H9 (cell line): ENCODE measurements around the gene CWH43. TPM values are rescaled to one million over a fixed set of nuclear protein-coding genes. Genes with fewer than 3 reads are reported as not detected.
"Not testable (repeated sequence)": the region's sequence is repeated elsewhere in the genome, so short reads cannot be mapped to it uniquely, and the experiment has no call there.

ENCODE experiments used
- DNase-seq: peaks from one replicate; pipeline ENCODE4 v3.0.0-alpha.2; 2017
- H2AFZ ChIP-seq: one replicate; pipeline ENCODE4 v1.6.1; 2013; ENCODE audit warnings: mild to moderate bottlenecking, low read length, control low read depth, moderate library complexity
- H2AK5ac ChIP-seq: 2 replicates; pipeline ENCODE4 v1.6.1; 2013; ENCODE audit warnings: low read length, control low read depth, mixed read lengths; ENCODE audit not compliant: insufficient read length
- H2BK120ac ChIP-seq: one replicate; pipeline ENCODE4 v1.6.1; 2013; ENCODE audit warnings: low read depth, mild to moderate bottlenecking, low read length, control low read depth, inconsistent platforms; ENCODE audit not compliant: poor library complexity, severe bottlenecking
- H2BK12ac ChIP-seq: 2 replicates; pipeline ENCODE4 v1.6.1; 2013; ENCODE audit warnings: low read length, control low read depth, mixed read lengths, low read depth; ENCODE audit not compliant: insufficient read length
- H2BK15ac ChIP-seq: 2 replicates; pipeline ENCODE4 v1.6.1; 2013; ENCODE audit warnings: low read depth, low read length, control low read depth
- H2BK20ac ChIP-seq: one replicate; pipeline ENCODE4 v1.6.1; 2013; ENCODE audit warnings: low read depth, mild to moderate bottlenecking, low read length, control low read depth, inconsistent platforms; ENCODE audit not compliant: poor library complexity, severe bottlenecking
- H2BK5ac ChIP-seq: 2 replicates; pipeline ENCODE4 v1.6.1; 2013; ENCODE audit warnings: low read length, control low read depth, mixed read lengths; ENCODE audit not compliant: insufficient read length
- H3K14ac ChIP-seq: 2 replicates; pipeline ENCODE4 v1.6.1; 2013; ENCODE audit warnings: low read length, control low read depth; ENCODE audit not compliant: insufficient read depth
- H3K18ac ChIP-seq: 2 replicates; pipeline ENCODE4 v1.6.1; 2013; ENCODE audit warnings: low read depth, mild to moderate bottlenecking, mixed read lengths, low read length, control low read depth; ENCODE audit not compliant: insufficient read length
- H3K23ac ChIP-seq: 2 replicates; pipeline ENCODE4 v1.6.1; 2013; ENCODE audit warnings: low read length, control low read depth, mixed read lengths, low read depth; ENCODE audit not compliant: insufficient read length
- H3K23me2 ChIP-seq: 2 replicates; pipeline ENCODE4 v1.6.1; 2013; ENCODE audit warnings: low read depth, mild to moderate bottlenecking, mixed read lengths, low read length, control low read depth; ENCODE audit not compliant: insufficient read length, poor library complexity, severe bottlenecking
- H3K27ac ChIP-seq: 2 replicates; pipeline ENCODE4 v1.5.1; 2013; ENCODE audit warnings: low read length, control low read depth, mixed read lengths, low read depth; ENCODE audit not compliant: insufficient read length
- H3K27me3 ChIP-seq: 2 replicates; pipeline ENCODE4 v1.6.1; 2013; ENCODE audit warnings: low read length, control low read depth, inconsistent platforms; ENCODE audit not compliant: insufficient read depth
- H3K4ac ChIP-seq: 2 replicates; pipeline ENCODE4 v1.6.1; 2013; ENCODE audit warnings: low read depth, mild to moderate bottlenecking, control low read depth, inconsistent platforms, low read length, moderate library complexity
- H3K4me1 ChIP-seq: 2 replicates; pipeline ENCODE4 v1.6.1; 2013; ENCODE audit warnings: low read length, control low read depth, inconsistent platforms; ENCODE audit not compliant: insufficient read depth
- H3K4me2 ChIP-seq: 2 replicates; pipeline ENCODE4 v1.6.1; 2013; ENCODE audit warnings: low read length, control low read depth, mixed read lengths; ENCODE audit not compliant: insufficient read length, insufficient read depth
- H3K56ac ChIP-seq: 2 replicates; pipeline ENCODE4 v1.6.1; 2013; ENCODE audit warnings: low read depth, mild to moderate bottlenecking, mixed read lengths, low read length, control low read depth; ENCODE audit not compliant: insufficient read length
- H3K79me1 ChIP-seq: 2 replicates; pipeline ENCODE4 v1.6.1; 2013; ENCODE audit warnings: low read depth, mild to moderate bottlenecking, moderate library complexity, low read length, control low read depth, inconsistent platforms; ENCODE audit not compliant: insufficient read depth, poor library complexity, severe bottlenecking
- H3K79me2 ChIP-seq: 2 replicates; pipeline ENCODE4 v1.6.1; 2013; ENCODE audit warnings: low read length, control low read depth, inconsistent platforms; ENCODE audit not compliant: insufficient read depth
- H3K9ac ChIP-seq: 2 replicates; pipeline ENCODE4 v1.6.1; 2013; ENCODE audit warnings: low read length, control low read depth, mixed read lengths; ENCODE audit not compliant: insufficient read length; ENCODE audit errors: extremely low read depth
- H3K9me3 ChIP-seq: one replicate; pipeline ENCODE4 v1.6.1; 2013; ENCODE audit warnings: low read depth, low read length, inconsistent platforms; ENCODE audit not compliant: control insufficient read depth
- H3T11ph ChIP-seq: one replicate; pipeline ENCODE4 v1.6.1; 2013; ENCODE audit warnings: mild to moderate bottlenecking, low read length, control low read depth, inconsistent platforms
- H4K20me1 ChIP-seq: one replicate; pipeline ENCODE4 v1.6.1; 2013; ENCODE audit not compliant: control insufficient read depth, insufficient read length, insufficient read depth
- H4K5ac ChIP-seq: 2 replicates; pipeline ENCODE4 v1.6.1; 2013; ENCODE audit warnings: low read depth, mild to moderate bottlenecking, mixed read lengths, low read length, control low read depth; ENCODE audit not compliant: insufficient read length
- H4K8ac ChIP-seq: replicated peaks from 2 replicates; pipeline ENCODE4 v1.6.1; 2013; ENCODE audit warnings: low read length, control low read depth, mixed read lengths, low read depth; ENCODE audit not compliant: insufficient read length
- H4K91ac ChIP-seq: 2 replicates; pipeline ENCODE4 v1.6.1; 2013; ENCODE audit warnings: low read depth, mild to moderate bottlenecking, moderate library complexity, mixed read lengths, low read length, control low read depth; ENCODE audit not compliant: insufficient read length
- H3K27ac Mint-ChIP-seq, 3 experiments: 2 replicates in 2 of 3; 3 replicates in 1 of 3; pipeline ENCODE4 v1.8.0; 2020 to 2021; ENCODE audit warnings: mixed read lengths in 3 of 3, mild to moderate bottlenecking in 1 of 3, moderate library complexity in 1 of 3
- H3K27me3 Mint-ChIP-seq: 2 replicates; pipeline ENCODE4 v1.8.0; 2021; ENCODE audit warnings: low read depth, mild to moderate bottlenecking, moderate library complexity, mixed read lengths
- H3K36me3 Mint-ChIP-seq, 3 experiments: 2 replicates in 2 of 3; 3 replicates in 1 of 3; pipeline ENCODE4 v1.8.0; 2020 to 2021; ENCODE audit warnings: low read depth in 3 of 3, mixed read lengths in 3 of 3; ENCODE audit not compliant: insufficient read depth in 1 of 3
- H3K4me1 Mint-ChIP-seq, 2 experiments: 2 replicates each; pipeline ENCODE4 v1.8.0; 2020; ENCODE audit warnings: mixed read lengths in 2 of 2
- H3K4me3 Mint-ChIP-seq, 2 experiments: 2 replicates in 1 of 2; 3 replicates in 1 of 2; pipeline ENCODE4 v1.8.0; 2020 to 2021; ENCODE audit warnings: mild to moderate bottlenecking in 2 of 2, mixed read lengths in 2 of 2, moderate library complexity in 1 of 2
- H3K9me3 Mint-ChIP-seq, 2 experiments: 2 replicates in 1 of 2; 3 replicates in 1 of 2; pipeline ENCODE4 v1.8.0; 2020; ENCODE audit warnings: mild to moderate bottlenecking in 2 of 2, mixed read lengths in 2 of 2, moderate library complexity in 1 of 2
- CTCF ChIP-seq: fragments of 200-600 bp; sonication (generic); conservative IDR thresholded peaks from 3 replicates; pipeline ENCODE4 v1.8.0; 2021; ENCODE audit warnings: antibody characterized with exemption, mild to moderate bottlenecking
- WGBS: extraction: QIAGEN DNeasy Blood & Tissue Kit; methylation state at CpG from one replicate; pipeline ENCODE4 v1.1.7; 2013; ENCODE audit warnings: missing lambda C conversion rate, low lambda C conversion rate, mixed read lengths; ENCODE audit not compliant: insufficient read length; ENCODE audit errors: extremely low coverage; 5-methylcytosine and 5-hydroxymethylcytosine counted together
- total RNA-seq: library from RNA; stranded (reverse); gene quantifications from 2 replicates; pipeline ENCODE4 v1.2.1, GENCODE V29; 2021

The CWH43 gene
- total RNA-seq, 1 experiment from 2014 or later = not detected

GRCh38 chr4:48954314-48954713, 31.8 kb upstream of the CWH43 start:
- H3K36me3 Mint-ChIP-seq = peaks cover 0 to 5% (median 3%) of the 10 kb centered on the region in 3 experiments; a peak in 4 of 7 replicates
- no CpG with 5 or more reads among the region's 2 CpGs for WGBS
- Histone ChIP-seq H4K91ac (no peak overlapping the region), H3K4ac (no peak overlapping the region), H3K27ac (peak overlapping the region; percentile 28), H3K56ac (no peak overlapping the region), H2AFZ (no peak overlapping the region), H3K4me1 (no peaks in the 10 kb centered on the region; the same call in 1 of the 2 replicates), H3K27me3 (no peaks in the 10 kb centered on the region), H3K79me1 (no peaks in the 10 kb centered on the region), H4K5ac (no peak overlapping the region), H4K20me1 (no peaks in the 10 kb centered on the region), H2BK12ac (no peak overlapping the region), H3K18ac (no peak overlapping the region), H3K14ac (no peak overlapping the region), H3K9me3 (no peaks in the 10 kb centered on the region), H2BK20ac (no peak overlapping the region), H4K8ac (no peak overlapping the region), H3K4me2 (peak overlapping the region; percentile 13), H3K23me2 (no peaks in the 10 kb centered on the region), H2BK120ac (no peak overlapping the region), H2AK5ac (no peak overlapping the region), H3T11ph (no peak overlapping the region), H2BK5ac (no peak overlapping the region), H3K23ac (no peak overlapping the region), H2BK15ac (no peak overlapping the region), H3K9ac (no peak overlapping the region), H3K79me2 (no peaks in the 10 kb centered on the region)
- TF ChIP-seq CTCF = no peak
- no peak for DNase-seq
- peaks cover 4 to 7% of the 10 kb centered on the region in 2 experiments; a peak in 4 of 5 replicates for H3K9me3 Mint-ChIP-seq
- H3K4me1 Mint-ChIP-seq = peaks cover 15 to 17% of the 10 kb centered on the region in 2 experiments
- H3K4me3 Mint-ChIP-seq = peak overlapping the region in 1 of 2 experiments; percentile 18; a peak in 3 of 5 replicates
- peaks cover 1% of the 10 kb centered on the region; the same call in 1 of the 2 replicates for H3K27me3 Mint-ChIP-seq
- H3K27ac Mint-ChIP-seq = peak overlapping the region in 2 of 3 experiments; percentile 42 to 51; a peak in 6 of 7 replicates

- not testable (repeated sequence) for H3K27ac Mint-ChIP-seq, H3K4me3 Mint-ChIP-seq
- WGBS = no CpG with 5 or more reads among the region's 5 CpGs
Observed at GRCh38 chr4:48957366-48957765, 28.7 kb upstream of the CWH43 start.

More at GRCh38 chr4:48957366-48957765, 28.7 kb upstream of the CWH43 start:
- not testable (repeated sequence) for H3K23ac ChIP-seq, H4K20me1 ChIP-seq, H3K9ac ChIP-seq, H2BK12ac ChIP-seq, H2BK120ac ChIP-seq, H3K79me2 ChIP-seq, H3K4me1 ChIP-seq, H2BK5ac ChIP-seq, H3K23me2 ChIP-seq, H3K9me3 Mint-ChIP-seq, H3T11ph ChIP-seq, H3K27me3 Mint-ChIP-seq, H3K18ac ChIP-seq, H3K36me3 Mint-ChIP-seq, H3K4me2 ChIP-seq, H2AFZ ChIP-seq, H3K56ac ChIP-seq, H2BK15ac ChIP-seq, H4K5ac ChIP-seq, H3K4ac ChIP-seq, H3K27ac ChIP-seq, H3K27me3 ChIP-seq, H3K9me3 ChIP-seq, H4K8ac ChIP-seq, DNase-seq, H2AK5ac ChIP-seq, H3K14ac ChIP-seq, H4K91ac ChIP-seq, H3K79me1 ChIP-seq, H2BK20ac ChIP-seq
- peaks cover 25 to 27% of the 10 kb centered on the region in 2 experiments for H3K4me1 Mint-ChIP-seq
